GM19099 (cell line): ENCODE measurements around the gene PLXDC2.

Experiments
- POLR2A ChIP-seq: IDR thresholded peaks from 3 replicates; pipeline ENCODE4 v1.6.1; 2011; ENCODE audit warnings: low read depth; ENCODE audit not compliant: insufficient read length; ENCODE audit errors: extremely low read depth

PLXDC2 gene

GRCh38 chr10:19915125-19915524 lies 98.9 kb downstream of the PLXDC2 start:
- no peak for TF ChIP-seq POLR2A

DNA sequence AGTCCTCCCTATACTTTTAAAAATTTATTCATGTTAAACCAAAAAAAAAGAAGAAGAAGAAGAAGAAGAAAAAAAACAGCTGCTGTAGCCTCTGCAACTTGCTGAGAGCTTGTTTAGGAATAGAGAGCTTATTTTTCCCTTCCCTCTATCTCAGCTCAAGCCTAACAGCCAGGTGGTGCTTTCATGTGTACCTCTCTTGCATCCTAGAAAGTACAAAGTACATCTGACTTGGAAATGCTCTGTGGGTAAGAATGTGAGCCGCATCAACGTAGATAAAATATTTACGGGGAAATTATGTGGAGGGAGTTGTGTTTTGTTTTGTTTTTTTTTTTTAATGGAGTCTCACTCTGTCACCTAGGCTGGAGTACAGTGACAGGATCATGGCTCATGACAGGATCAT lies 99.6 kb downstream of the PLXDC2 start:
- no peak for TF ChIP-seq POLR2A

DNA sequence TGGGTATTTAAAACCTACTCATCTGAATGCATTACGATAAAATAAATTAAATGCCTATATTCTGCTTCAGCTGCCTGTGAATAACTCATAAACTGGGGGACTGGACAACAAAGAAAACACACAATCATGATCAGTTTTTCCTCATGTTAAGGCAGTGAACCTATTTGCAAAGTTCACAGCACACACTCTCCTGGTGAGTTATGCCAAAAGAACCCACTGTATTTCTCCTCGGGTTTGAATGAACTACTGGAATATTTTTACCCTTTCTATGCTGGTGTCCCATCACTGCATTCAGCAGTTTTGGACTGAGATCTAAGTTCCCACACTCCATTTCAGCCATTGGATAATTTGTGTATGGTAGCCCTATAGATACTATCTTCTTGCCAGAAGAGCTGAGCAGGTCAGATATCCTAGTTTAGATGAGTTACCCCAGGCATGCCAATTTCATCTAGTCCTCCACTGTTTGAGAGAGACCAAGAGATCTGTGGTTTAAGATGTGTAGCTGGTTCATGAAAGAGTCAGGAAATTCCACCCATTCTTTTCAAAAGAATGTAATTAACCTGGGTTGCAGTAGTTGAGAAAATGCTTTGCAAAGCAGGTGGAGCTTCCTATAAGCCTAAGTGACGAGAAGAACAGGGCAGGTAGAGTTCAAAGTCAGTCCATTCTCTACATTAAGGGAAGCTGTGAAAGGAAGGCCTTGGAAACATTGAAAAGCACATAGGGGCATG lies 101.7 kb downstream of the PLXDC2 start:
- no peak for TF ChIP-seq POLR2A

GRCh38 chr10:19918794-19919193 lies 102.6 kb downstream of the PLXDC2 start:
- no peak for TF ChIP-seq POLR2A

DNA sequence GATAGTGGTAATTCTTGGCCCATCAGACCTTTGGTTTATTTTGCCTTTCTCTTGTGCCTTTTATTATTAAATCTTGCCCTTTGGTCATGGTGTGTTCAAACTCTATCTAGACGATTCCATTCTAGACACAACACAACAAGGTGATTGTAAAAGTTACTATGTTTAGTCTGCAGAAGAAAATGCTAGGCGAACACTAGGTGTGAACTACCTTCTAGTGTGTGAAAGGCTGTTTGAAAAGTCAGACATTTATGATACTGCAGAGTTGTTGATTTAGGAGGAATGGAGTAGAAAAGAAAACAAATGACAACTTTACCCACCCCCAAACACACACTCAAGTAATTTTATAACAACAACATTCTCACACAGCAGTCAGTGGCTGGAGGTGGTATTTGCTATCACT lies 103.4 kb downstream of the PLXDC2 start:
- TF ChIP-seq POLR2A, result no peak

DNA sequence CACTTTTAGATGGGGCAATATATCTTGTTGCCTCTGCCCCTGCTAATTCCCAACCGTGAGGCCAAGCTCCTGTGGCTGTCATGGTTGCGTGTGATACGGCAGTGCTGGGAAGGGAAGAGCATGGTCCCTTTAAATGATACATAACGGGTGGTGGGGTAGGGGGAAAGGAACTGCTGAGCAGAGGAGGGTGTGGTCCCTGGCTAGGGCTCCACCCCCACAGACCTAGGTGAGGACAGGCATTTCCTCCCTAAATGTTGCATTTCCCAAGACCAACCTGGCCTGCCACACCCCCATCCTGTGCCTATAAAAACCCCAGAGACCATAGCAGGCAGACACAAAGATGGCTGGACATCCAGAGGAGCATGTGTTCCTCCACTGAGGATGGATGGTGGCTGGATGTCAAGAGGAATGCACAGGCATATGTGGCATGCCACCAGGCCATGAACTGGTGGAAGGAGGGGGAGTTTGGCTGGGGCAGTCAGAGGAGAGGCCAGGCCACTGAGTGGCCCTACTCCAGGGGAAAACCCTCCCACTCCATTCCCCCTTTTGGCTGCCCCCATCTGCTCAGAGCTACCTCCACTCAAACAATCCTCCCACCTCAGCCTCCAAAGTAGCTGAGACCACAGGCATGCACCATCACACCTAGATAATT lies 104.0 kb downstream of the PLXDC2 start:
- TF ChIP-seq POLR2A, result no peak

DNA sequence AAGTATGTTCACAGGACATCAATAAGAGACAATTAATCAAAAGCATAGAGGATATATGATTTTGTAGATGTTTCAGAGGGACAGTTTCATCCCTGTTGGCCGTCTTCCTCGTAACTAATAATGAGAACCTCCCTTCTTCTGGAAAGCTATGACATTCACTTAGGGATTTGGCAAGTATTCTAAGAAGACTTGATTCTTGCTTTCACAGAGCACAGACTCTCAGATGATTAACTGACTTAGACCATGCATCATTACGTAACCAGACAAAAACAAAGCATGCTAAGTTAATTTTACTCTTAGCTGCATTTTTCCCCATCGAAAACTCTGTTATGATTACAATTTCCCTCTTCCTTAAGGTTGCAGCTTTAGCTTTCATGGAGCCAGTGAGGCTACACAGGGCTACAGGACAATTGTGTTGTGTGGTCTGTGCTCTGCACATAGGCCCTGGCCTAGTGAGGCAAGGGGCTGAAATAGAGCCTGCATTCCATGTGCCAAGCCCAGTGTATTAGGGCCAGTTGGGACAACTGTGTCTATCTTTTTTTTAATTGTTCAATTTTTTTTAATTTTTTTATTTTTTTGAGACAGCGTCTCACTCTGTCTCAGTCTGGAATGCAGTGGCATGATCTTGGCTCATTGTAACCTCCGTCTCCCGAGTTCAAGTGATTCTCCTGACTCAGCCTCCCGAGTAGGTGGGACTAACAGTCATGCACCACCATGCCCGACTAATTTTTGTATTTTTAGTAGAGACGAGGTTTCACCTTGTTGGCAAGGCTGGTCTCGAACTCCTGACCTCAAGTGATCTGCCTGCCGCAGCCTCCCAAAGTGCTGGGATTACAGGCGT lies 105.3 kb downstream of the PLXDC2 start:
- no peak for TF ChIP-seq POLR2A

GRCh38 chr10:19922236-19922963 lies 106.2 kb downstream of the PLXDC2 start:
- TF ChIP-seq POLR2A, result no peak

GRCh38 chr10:19925064-19925463 lies 108.8 kb downstream of the PLXDC2 start:
- no peak for TF ChIP-seq POLR2A

GRCh38 chr10:19928936-19929335 lies 112.7 kb downstream of the PLXDC2 start:
- TF ChIP-seq POLR2A, result no peak

DNA sequence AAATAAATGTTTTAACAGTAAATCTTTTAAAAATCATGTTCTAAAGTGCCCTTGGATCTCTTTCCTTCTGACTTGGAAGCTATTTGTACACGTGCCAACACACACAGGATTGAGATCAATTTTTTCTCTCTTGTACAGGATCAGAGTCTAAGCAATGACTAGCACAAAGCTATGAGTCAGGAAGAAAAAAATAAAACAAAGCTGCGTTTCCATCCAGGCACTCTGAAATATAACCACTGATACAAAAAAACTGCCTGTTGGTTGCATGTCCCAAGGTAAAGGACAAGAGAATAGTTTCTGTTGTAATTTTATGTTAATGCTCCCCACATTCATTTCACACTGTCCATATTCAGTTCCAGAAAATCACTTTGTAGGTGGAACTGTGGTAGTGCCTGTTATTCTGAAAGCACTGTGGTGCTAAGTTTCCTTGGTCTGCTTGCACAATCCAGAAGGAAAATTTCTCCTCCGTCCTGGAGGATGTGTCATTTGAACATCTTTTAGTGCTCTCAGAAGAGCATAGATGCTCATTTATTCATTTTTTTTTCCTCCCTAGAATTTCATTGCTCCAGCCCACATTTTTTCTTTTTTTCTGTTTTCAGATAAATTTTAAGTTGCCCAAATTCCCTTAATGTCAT lies 113.4 kb downstream of the PLXDC2 start:
- TF ChIP-seq POLR2A, result no peak

GRCh38 chr10:19930936-19931893 lies 115.0 kb downstream of the PLXDC2 start:
- TF ChIP-seq POLR2A, result no peak

- TF ChIP-seq POLR2A, result no peak
Measured at GRCh38 chr10:19931894-19932590, 115.8 kb downstream of the PLXDC2 start.
